GM19455 (cell line): ENCODE data around the gene C5.
A peak's percentile ranks its signal among the peaks of the same experiment; 100 is the strongest.

Experiments
- ATAC-seq: cut with Tn5 transposase; IDR thresholded peaks from one replicate; pipeline ENCODE4 v1.9.1; 2021; ENCODE audit not compliant: unreplicated experiment

Gene C5

GRCh38 chr9:120928015-120928482, 122.0 kb downstream of the C5 start:
- ATAC-seq: no peak

- no peak for ATAC-seq
Observed at GRCh38 chr9:120927269-120928014, 122.6 kb downstream of the C5 start.

DNA sequence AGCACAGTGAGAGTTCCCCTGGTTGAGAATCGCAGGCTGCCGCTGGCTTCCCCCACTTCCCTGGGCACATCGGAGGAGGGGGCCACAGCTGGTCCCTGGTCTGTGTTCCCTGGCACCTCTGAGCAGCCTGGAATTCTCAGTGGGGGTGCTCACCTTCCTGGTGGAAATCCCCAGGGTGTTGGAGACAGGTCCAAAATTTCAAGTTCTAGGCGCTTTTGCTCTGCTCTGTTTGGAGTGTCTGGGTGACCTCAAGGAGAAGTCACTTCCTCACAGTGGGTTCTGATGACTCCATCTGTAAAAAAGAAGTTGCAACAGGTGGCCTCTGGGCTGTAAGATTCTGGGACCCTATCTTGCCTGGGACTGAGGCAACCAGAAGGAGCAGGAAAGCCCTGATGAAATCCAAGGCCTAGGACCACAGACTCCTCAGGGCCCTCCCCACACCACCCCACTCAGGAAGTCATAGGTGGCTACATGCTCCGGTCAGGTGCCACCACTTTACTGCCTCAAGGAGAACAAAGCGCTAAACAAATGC, 123.6 kb downstream of the C5 start, which contains the start of gene TRAF1:
Gene TRAF1 (minus strand): TSS at position 400 of the 532 bp plus-strand sequence. CDS start 721 bp downstream, outside the sequence.
- peak; percentile 19 for ATAC-seq

- peak; percentile 31 for ATAC-seq
Observed at GRCh38 chr9:120925535-120926396, 124.3 kb downstream of the C5 start.

DNA sequence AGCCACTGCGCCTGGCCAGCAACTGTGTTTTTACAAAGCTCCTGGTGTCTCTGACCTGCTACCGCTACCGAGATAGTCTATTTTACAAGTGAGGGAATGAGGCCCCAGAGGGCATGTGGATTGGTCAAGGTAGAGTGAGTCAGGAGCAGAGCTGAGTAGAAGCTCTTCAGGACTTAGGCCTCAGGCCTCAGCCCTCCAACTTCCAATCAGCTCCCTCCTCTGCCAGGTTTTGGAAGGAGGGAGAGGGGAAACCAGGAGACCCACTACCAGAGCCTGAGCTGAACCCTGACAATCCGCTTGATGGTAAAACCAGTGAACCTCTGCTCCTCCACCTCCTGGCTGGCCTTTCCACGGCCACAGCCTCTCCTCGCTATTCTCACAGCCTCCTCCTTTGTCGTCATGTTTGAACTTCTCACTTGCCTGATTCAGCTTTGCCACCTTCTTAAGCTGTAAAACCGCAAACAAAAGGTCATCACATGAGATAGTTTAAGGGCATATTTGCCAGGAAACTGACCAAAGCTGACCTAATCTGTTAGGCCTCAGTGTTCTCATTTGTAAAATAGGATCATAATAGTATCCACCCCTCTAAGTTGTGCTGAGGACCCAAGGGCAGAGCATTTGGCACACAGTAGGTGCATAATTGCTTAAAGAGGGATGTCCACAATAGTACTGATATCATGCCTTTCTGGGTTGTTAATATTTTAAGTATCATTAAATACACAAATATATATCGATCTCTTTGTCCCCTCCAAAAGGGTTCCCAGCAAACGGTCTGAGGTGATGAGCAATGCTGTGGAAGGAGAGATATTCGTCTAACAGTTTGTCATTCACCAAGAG, 125.2 kb downstream of the C5 start:
- no peak for ATAC-seq

DNA sequence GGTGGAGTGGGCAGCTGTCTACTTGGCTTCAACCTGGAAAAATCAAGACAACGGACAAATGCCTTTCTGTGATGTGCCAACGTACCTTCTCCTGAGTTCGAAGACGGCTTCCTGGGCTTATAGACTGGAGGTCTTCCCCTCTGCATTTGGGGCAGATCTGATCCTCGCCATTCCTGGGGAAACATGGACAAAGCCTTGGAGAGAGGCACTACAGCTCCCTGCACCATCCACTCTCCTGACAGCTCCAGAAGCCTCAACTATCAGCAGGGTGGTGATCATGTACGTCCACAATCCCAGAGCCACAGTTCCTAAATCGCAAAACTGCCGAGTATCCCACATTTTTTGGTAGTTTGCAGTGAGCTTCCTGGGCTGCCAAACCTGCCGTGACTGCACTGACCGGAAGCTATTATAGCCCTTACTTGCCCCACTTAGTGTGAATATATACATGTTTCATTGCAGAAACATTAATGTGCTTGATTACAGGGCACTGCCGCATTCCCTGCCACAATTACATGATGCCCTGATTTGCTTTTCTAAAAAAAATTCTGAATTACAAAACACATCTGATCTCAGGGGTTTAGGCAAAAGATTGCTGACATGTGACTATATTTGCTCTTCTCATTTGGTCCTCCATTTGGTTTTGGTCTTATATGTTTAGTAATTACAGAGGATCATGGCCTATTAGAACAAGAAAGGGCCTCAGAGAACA, 126.3 kb downstream of the C5 start:
- no peak for ATAC-seq

DNA sequence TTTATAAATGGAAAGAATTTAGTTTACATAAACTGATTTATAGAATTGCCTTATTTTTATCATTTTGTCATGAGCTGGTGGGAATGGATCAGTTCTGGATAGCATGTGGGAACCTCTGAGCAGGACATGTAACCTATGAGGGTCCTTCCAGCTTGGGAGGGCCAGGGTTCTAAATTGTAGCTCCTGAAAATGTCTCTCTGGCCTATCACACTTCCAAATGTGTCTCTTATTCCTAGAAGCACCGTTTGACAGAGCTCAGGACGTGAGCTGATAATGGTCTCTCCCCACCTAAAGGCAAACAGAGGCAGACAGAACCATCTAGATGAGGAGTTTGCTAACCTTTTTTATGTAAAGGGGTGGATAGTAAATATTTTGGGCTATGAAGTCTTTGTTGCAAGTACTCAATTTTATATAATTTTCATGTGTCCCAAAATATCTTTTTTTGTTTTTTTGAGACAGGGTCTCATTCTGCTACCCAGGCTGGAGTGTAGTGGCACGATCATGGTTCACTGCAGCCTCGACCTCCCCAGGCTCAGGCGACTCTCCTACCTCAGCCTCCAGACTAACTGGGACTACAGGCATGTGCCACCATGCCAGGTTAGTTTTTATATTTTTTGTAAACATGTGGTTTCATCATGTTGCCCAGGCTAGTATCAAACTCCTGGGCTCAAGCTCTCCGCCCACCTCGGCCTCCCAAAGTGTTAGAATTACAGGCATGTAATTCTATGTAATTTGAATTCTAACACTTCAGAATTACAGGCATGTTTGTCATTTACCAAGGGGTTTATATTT, 127.5 kb downstream of the C5 start:
- ATAC-seq: no peak

DNA sequence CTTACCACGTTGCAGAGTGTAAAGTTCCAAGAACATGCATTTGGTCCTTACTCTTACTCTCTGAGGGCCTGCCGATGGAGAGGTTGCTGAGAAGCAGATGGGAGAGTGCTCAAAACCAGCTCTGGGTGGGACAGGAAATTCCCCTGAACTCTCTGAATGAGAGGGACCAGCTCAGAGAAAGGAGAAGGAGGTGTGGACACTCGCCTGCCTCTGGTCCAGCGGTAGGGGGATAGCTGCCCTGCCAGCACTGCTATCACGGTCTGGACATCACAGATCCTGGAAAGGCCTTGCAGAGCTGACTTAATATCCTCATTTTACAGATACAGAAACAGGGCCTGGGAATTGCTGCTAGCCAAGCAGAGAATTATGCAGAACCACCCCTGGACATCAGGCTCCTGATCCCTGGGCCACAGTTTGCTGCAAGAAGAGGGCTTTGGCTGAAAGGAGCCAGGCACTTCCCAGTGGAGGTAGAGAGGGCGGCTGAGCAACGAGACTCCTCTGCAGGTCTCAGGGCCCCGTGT, 128.4 kb downstream of the C5 start:
- ATAC-seq: no peak

DNA sequence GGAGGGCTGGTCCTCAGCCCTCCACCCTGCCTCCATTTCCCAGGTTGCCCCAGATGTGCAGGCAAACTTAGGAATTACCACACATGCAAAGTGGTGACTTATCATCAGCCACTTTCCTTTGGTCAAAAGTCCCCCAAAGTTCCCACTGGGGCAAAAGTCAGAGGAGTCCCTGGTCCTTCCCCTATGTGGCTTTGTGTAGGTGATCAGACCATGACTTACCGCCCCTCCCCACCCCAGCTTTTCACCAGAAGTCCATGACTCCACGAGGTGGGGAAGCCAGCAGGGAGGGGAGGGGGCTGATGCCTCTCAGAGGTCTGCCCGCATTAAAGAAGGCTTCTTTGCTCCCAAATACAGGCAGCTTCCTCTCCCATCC, 129.3 kb downstream of the C5 start:
- ATAC-seq: no peak

DNA sequence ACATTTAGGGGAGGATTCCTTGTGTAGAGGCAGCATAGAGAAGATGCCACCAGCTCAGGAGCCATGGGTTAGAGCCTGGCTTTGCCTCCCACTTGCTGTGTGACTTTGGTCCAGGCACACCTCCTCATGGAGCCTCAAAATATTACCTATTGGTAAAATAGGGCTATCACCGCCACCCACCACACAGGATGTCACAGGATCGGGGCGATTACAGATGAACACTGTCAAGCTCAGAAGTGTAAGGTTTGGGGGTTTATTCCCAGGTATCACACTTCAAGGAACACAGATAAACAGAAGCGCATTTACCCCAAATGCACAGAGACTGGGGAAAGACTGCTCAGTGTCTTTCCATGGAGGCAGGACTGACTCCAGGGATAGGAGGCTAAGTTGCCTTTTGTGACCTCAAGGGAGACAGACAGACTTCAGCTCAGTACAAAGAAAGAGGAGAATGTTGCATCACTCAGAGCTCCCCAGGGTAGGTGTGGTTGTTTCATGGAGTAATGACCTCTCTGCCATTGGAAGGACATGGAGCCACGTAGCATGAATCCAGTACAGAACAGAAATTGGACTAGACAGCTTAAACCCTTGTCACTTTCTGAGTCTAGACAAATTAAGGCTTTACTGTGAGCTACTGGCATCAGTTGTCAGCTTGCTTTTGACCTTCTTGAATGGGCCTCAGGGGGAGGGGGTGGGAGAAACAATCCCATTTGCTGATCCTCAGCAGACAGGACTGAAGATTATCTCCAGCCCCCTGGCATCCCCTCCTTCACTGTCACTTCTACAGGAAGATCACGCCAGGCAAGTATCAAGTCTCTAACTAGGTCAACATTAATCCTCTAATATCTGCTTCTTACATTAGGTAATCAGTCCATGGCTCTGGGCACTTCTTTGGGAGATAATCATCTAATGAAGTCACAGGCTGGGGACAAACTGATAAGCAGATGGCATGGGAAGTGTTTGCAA, 130.0 kb downstream of the C5 start:
- ATAC-seq: no peak

- ATAC-seq: no peak
Observed at GRCh38 chr9:120918931-120919842, 130.9 kb downstream of the C5 start.

GRCh38 chr9:120917929-120918762, 131.9 kb downstream of the C5 start:
- ATAC-seq: no peak

- no peak for ATAC-seq
Observed at GRCh38 chr9:120916991-120917880, 132.8 kb downstream of the C5 start.

DNA sequence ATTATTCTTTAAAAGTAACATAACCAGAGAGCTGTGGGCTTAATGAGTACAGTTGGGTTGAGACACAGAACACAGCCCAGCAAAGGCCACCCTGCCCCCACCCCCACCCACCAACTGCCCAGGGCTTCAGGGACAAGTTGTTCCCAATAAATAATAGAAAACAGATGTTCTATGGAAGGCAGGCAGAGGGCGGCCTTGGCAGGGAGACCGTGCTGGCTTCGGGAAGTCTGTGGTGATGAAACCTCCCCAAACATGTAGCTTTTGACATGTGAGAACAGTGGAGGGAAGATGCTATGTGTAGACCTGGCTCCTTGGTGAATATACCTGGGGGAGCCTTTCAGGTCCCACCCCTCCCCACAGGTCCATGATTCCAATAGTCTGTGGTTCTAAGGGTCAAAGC, 133.5 kb downstream of the C5 start:
- ATAC-seq: no peak

DNA sequence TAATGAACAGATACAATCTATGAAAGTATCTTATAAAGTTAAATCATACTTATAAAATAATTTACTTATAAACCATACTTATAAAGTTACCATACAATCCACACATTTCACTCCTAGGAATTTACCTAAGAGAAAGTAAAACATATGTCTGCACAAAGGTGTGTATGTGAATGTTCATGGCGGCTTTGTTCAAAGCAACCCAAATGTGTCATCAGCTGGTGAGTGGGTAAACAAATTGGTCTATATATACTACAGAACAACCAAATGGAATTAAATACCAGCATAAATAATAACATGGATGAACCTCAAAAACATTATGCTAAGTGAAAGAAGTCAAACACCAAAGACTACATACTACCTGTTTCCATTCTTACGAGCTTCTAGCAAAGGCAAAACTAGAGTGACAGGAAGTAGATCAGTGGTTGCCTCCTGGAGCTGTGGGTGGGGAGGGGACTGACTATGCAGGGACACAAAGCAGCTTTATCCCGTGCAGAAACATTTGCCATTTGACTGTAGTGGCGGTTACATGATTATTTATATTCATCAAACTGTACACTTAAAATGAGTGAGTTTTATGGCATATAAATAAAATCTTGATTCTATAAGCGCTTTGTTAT, 134.1 kb downstream of the C5 start:
- ATAC-seq: no peak
